Testis (tissue), 2 donors: Measurements from ENCODE around the gene SNPH.

Experiments
- CTCF ChIP-seq, 3 experiments: fragments of 450-650 bp in 2 of 3; fragments of 200-600 bp in 1 of 3; sonication (generic) in 1 of 3; IDR thresholded peaks; one replicate each; pipeline ENCODE4 v1.5.1; 2016 to 2019; ENCODE audit warnings: antibody characterized with exemption in 3 of 3, mild to moderate bottlenecking in 2 of 3, moderate library complexity in 1 of 3
- POLR2A ChIP-seq: fragments of 450-650 bp; IDR thresholded peaks from one replicate; pipeline ENCODE4 v1.6.1; 2017; ENCODE audit warnings: antibody characterized with exemption, mild to moderate bottlenecking, moderate library complexity

- no peak for TF ChIP-seq CTCF (IDR thresholded peaks at IDR 0.05)
- no peak for TF ChIP-seq POLR2A
Measured at GRCh38 chr20:1323830-1324597, 57.9 kb downstream of the SNPH start.
